ENCODE results near the gene NCR1. TPM values are rescaled to one million over a fixed set of nuclear protein-coding genes. Genes with fewer than 3 reads are reported as not detected.
"Not testable (repeated sequence)": the region's sequence is repeated elsewhere in the genome, so short reads cannot be mapped to it uniquely, and the experiment has no call there.

The NCR1 gene
- total RNA-seq (not detected), polyA plus RNA-seq (under 1 TPM in 1 of 3 donors, not detected in 2; 0.60 TPM)

GRCh38 chr19:54905803-54906511 lies at the start of gene NCR1:
TSS of gene NCR1 (plus strand) at chr19:54906148. CDS start at chr19:54906188, 40 bp downstream.
- Histone ChIP-seq H3K9me3 (no peaks in the 10 kb centered on the region), H3K4me3 (no peak within 1 kb of the TSS), H3K27me3 (peaks cover 0 to 8% (median 0%) of the 10 kb centered on the region in 3 donors), H3K4me1 (no peaks in the 10 kb centered on the region), H3K27ac (no peak within 1 kb of the TSS), H3K36me3 (no peaks in the 10 kb centered on the region)
- TF ChIP-seq POLR2AphosphoS5 (IDR thresholded peaks at IDR 0.05) (no peak), POLR2A (IDR thresholded peaks at IDR 0.05) (no peak), EP300 (IDR thresholded peaks at IDR 0.05) (no peak), CTCF (IDR thresholded peaks at IDR 0.05) (no peak)
- no peak for DNase-seq
- intact Hi-C loops (cut with DNase I): no loop called here
- 55 to 57% methylated on average over 22 of the region's 22 CpGs for WGBS, 2 donors

- 79 to 87% methylated on average over 3 of the region's 3 CpGs for WGBS, 2 donors
Observed at GRCh38 chr19:54858476-54858875, 47.5 kb upstream of the NCR1 start.

GRCh38 chr19:54859421-54859820 lies 46.5 kb upstream of the NCR1 start:
- H3K27me3 ChIP-seq; H3K4me3 ChIP-seq; DNase-seq; H3K27ac ChIP-seq; H3K4me1 ChIP-seq; H3K36me3 ChIP-seq; H3K9me3 ChIP-seq; intact Hi-C loops (cut with DNase I): not testable (repeated sequence)
- 69 to 82% methylated on average over 7 of the region's 7 CpGs for WGBS, 2 donors

More at GRCh38 chr19:54858476-54858875, 47.5 kb upstream of the NCR1 start:
- H3K4me1 ChIP-seq; H3K27me3 ChIP-seq; H3K9me3 ChIP-seq; H3K27ac ChIP-seq; intact Hi-C loops (cut with DNase I); H3K4me3 ChIP-seq; DNase-seq; H3K36me3 ChIP-seq: not testable (repeated sequence)

- H3K4me3 ChIP-seq; H3K36me3 ChIP-seq; H3K9me3 ChIP-seq; H3K27ac ChIP-seq; H3K4me1 ChIP-seq; DNase-seq; H3K27me3 ChIP-seq; intact Hi-C loops (cut with DNase I): not testable (repeated sequence)
- 100% methylated on average over 1 of the region's 3 CpGs; no CpG with 5 or more reads in 1 of the 2 donors for WGBS, 2 donors
Observed at GRCh38 chr19:54863459-54863858, 42.5 kb upstream of the NCR1 start.

GRCh38 chr19:54871696-54872095 lies 34.3 kb upstream of the NCR1 start:
- no peak for DNase-seq
- intact Hi-C loops (cut with DNase I): no loop called here

GRCh38 chr19:54873990-54874389 lies 32.0 kb upstream of the NCR1 start, which contains the start of gene FCAR:
TSS of gene FCAR (plus strand) at chr19:54874235. CDS start at chr19:54874290, 55 bp downstream.
- no peaks in the 10 kb centered on the region for H3K9me3 ChIP-seq
- intact Hi-C loops (cut with DNase I): no loop called here
- H3K36me3 ChIP-seq: no peaks in the 10 kb centered on the region
- 82 to 84% methylated on average over 8 of the region's 8 CpGs for WGBS, 2 donors
- no peak for DNase-seq
- H3K27ac ChIP-seq: no peak within 1 kb of the TSS
- TF ChIP-seq POLR2A (IDR thresholded peaks at IDR 0.05): no peak
- TF ChIP-seq CTCF (IDR thresholded peaks at IDR 0.05): no peak
- TF ChIP-seq POLR2AphosphoS5 (IDR thresholded peaks at IDR 0.05): peak in 1 of 4 donors; percentile 34
- TF ChIP-seq EP300 (IDR thresholded peaks at IDR 0.05): no peak
- no peaks in the 10 kb centered on the region for H3K27me3 ChIP-seq
- no peak within 1 kb of the TSS for H3K4me3 ChIP-seq
- H3K4me1 ChIP-seq: no peaks in the 10 kb centered on the region

More at GRCh38 chr19:54871696-54872095, 34.3 kb upstream of the NCR1 start:
- H3K9me3 ChIP-seq: no peaks in the 10 kb centered on the region
- no peaks in the 10 kb centered on the region for H3K36me3 ChIP-seq
- H3K4me3 ChIP-seq: no peak overlapping the region
- H3K27ac ChIP-seq: no peak overlapping the region
- H3K27me3 ChIP-seq: no peaks in the 10 kb centered on the region
- 55 to 63% methylated on average over 3 of the region's 3 CpGs for WGBS, 2 donors
- no peaks in the 10 kb centered on the region for H3K4me1 ChIP-seq
- no peak for TF ChIP-seq POLR2A (IDR thresholded peaks at IDR 0.05)
- no peak for TF ChIP-seq POLR2AphosphoS5 (IDR thresholded peaks at IDR 0.05)
- no peak for TF ChIP-seq CTCF (IDR thresholded peaks at IDR 0.05)
- no peak for TF ChIP-seq EP300 (IDR thresholded peaks at IDR 0.05)

Measured in sigmoid colon (tissue), 7 donors.